MM.1S (cell line): Measurements from ENCODE around the gene SLC33A1.
"Not testable (repeated sequence)": the region's sequence is repeated elsewhere in the genome, so short reads cannot be mapped to it uniquely, and the experiment has no call there.

Experiments
- DNase-seq: peaks from one replicate; pipeline ENCODE4 v3.0.0-alpha.2; 2015
- H2AFZ ChIP-seq: fragments of 300-600 bp; sonication (generic); 2 replicates; pipeline ENCODE4 v1.6.0; 2016; ENCODE audit warnings: antibody characterized with exemption, low read length
- H3F3A ChIP-seq: fragments of 300-600 bp; sonication (generic); 2 replicates; pipeline ENCODE4 v1.6.1; 2016; ENCODE audit warnings: mild to moderate bottlenecking, antibody characterized with exemption, low read length, moderate library complexity, mixed read lengths; ENCODE audit not compliant: insufficient read depth
- H3K27ac ChIP-seq: fragments of 300-600 bp; sonication (generic); 2 replicates; pipeline ENCODE4 v1.5.1; 2016; ENCODE audit warnings: mild to moderate bottlenecking, low read length
- H3K27me3 ChIP-seq: fragments of 300-600 bp; sonication (generic); replicated peaks from 2 replicates; pipeline ENCODE4 v1.6.0; 2016; ENCODE audit warnings: low read length; ENCODE audit not compliant: insufficient read depth
- H3K36me3 ChIP-seq: fragments of 300-600 bp; sonication (generic); replicated peaks from 2 replicates; pipeline ENCODE4 v1.6.1; 2016; ENCODE audit warnings: mild to moderate bottlenecking, low read length, mixed read lengths; ENCODE audit not compliant: insufficient read depth
- H3K4me1 ChIP-seq: fragments of 300-600 bp; sonication (generic); 2 replicates; pipeline ENCODE4 v1.6.1; 2016; ENCODE audit warnings: low read length, mixed read lengths
- H3K4me2 ChIP-seq: fragments of 300-600 bp; sonication (generic); 2 replicates; pipeline ENCODE4 v1.6.0; 2016; ENCODE audit warnings: low read depth, low read length
- H3K4me3 ChIP-seq: fragments of 300-600 bp; sonication (generic); 2 replicates; pipeline ENCODE4 v1.5.1; 2016; ENCODE audit warnings: low read length, mixed read lengths
- H3K79me2 ChIP-seq: fragments of 300-600 bp; sonication (generic); 2 replicates; pipeline ENCODE4 v1.6.1; 2016; ENCODE audit warnings: mixed run types, low read length, mixed read lengths
- H3K9ac ChIP-seq: fragments of 300-600 bp; sonication (generic); 2 replicates; pipeline ENCODE4 v1.6.1; 2016; ENCODE audit warnings: low read length, mixed read lengths
- H3K9me2 ChIP-seq: fragments of 300-600 bp; sonication (generic); replicated peaks from 2 replicates; pipeline ENCODE4 v1.6.1; 2016; ENCODE audit warnings: mild to moderate bottlenecking, low read length, mixed read lengths; ENCODE audit not compliant: insufficient read depth
- H3K9me3 ChIP-seq: fragments of 300-600 bp; sonication (generic); replicated peaks from 2 replicates; pipeline ENCODE4 v1.6.1; 2016; ENCODE audit warnings: mild to moderate bottlenecking, low read length, mixed read lengths; ENCODE audit not compliant: insufficient read depth
- H4K20me1 ChIP-seq: fragments of 300-600 bp; sonication (generic); 2 replicates; pipeline ENCODE4 v1.6.1; 2016; ENCODE audit warnings: mild to moderate bottlenecking, low read length, moderate library complexity, mixed read lengths; ENCODE audit not compliant: insufficient read depth
- CTCF ChIP-seq: fragments of 300-600 bp; sonication (generic); IDR thresholded peaks from 2 replicates; pipeline ENCODE4 v1.5.1; 2016; ENCODE audit warnings: antibody characterized with exemption, low read length, mixed read lengths
- EZH2 ChIP-seq: fragments of 300-600 bp; sonication (generic); optimal IDR thresholded peaks from 2 replicates; pipeline ENCODE3; 2017; ENCODE audit warnings: low read depth, mild to moderate bottlenecking, antibody characterized with exemption, low read length, mixed read lengths
- EZH2phosphoT487 ChIP-seq: fragments of 300-600 bp; sonication (generic); IDR thresholded peaks from 2 replicates; pipeline ENCODE4 v1.6.1; 2018; ENCODE audit warnings: antibody characterized with exemption, low read length

SLC33A1 gene

GRCh38 chr3:155861476-155862183, 7.4 kb upstream of the SLC33A1 start:
- TF ChIP-seq EZH2 (no peak), CTCF (no peak), EZH2phosphoT487 (no peak)
- Histone ChIP-seq H3K9ac (no peak overlapping the region), H3F3A (peaks cover 7% of the 10 kb centered on the region), H3K4me1 (peaks cover 14% of the 10 kb centered on the region), H3K27ac (no peak overlapping the region), H3K27me3 (no peaks in the 10 kb centered on the region), H3K4me3 (no peak overlapping the region), H3K4me2 (peak overlapping the region; percentile 4; the same call in 1 of the 2 replicates), H3K36me3 (no peaks in the 10 kb centered on the region), H3K79me2 (no peaks in the 10 kb centered on the region), H3K9me3 (no peaks in the 10 kb centered on the region), H2AFZ (peak overlapping the region; percentile 43), H3K9me2 (no peaks in the 10 kb centered on the region), H4K20me1 (no peaks in the 10 kb centered on the region)
- DNase-seq, result no peak

- H4K20me1 ChIP-seq, H3K79me2 ChIP-seq, H3K9me3 ChIP-seq, H3K9me2 ChIP-seq, H3K27ac ChIP-seq, H3K9ac ChIP-seq, H3K4me3 ChIP-seq, H3K36me3 ChIP-seq, H3K4me2 ChIP-seq, H3K27me3 ChIP-seq, DNase-seq: not testable (repeated sequence)
- Histone ChIP-seq H3F3A (peaks cover 12% of the 10 kb centered on the region), H3K4me1 (peaks cover 14% of the 10 kb centered on the region), H2AFZ (0 out of 2 replicates have a peak overlapping the region, but pooled peaks have one; percentile 37)
Measured at GRCh38 chr3:155860424-155860823, 6.2 kb upstream of the SLC33A1 start.

- peak overlapping the region; percentile 49; the same call in 1 of the 2 replicates for H3K4me2 ChIP-seq
- H3K27me3 ChIP-seq, result no peaks in the 10 kb centered on the region
- H3K9ac ChIP-seq, result peak overlapping the region; percentile 0; the same call in 1 of the 2 replicates
- H3K79me2 ChIP-seq, result no peaks in the 10 kb centered on the region
- H2AFZ ChIP-seq, result peak overlapping the region; percentile 37
- no peaks in the 10 kb centered on the region for H3K9me2 ChIP-seq
- peak; percentile 46 for DNase-seq
- TF ChIP-seq CTCF, result peak; percentile 57
- TF ChIP-seq EZH2phosphoT487, result no peak
- no peaks in the 10 kb centered on the region for H4K20me1 ChIP-seq
- H3K36me3 ChIP-seq, result no peaks in the 10 kb centered on the region
- H3K9me3 ChIP-seq, result no peaks in the 10 kb centered on the region
- H3K4me1 ChIP-seq, result peaks cover 14% of the 10 kb centered on the region
- H3K27ac ChIP-seq, result peak overlapping the region; percentile 24; the same call in 1 of the 2 replicates
- H3K4me3 ChIP-seq, result peak overlapping the region; percentile 10; the same call in 1 of the 2 replicates
- H3F3A ChIP-seq, result peaks cover 14% of the 10 kb centered on the region
Measured at GRCh38 chr3:155859859-155860258, 5.6 kb upstream of the SLC33A1 start.
